Esophagus muscularis mucosa (tissue), 4 donors: ENCODE results near the gene MON1B.

ENCODE experiments used
- CTCF ChIP-seq, 3 experiments: fragments of 200-600 bp in 2 of 3; fragments of 450-650 bp in 1 of 3; sonication (generic) in 2 of 3; IDR thresholded peaks; one replicate each; pipeline ENCODE4 v1.5.1; 2017 to 2019; ENCODE audit warnings: antibody characterized with exemption in 3 of 3, mild to moderate bottlenecking in 2 of 3, moderate library complexity in 1 of 3
- EP300 ChIP-seq: sonication (generic); formaldehyde crosslinking; IDR thresholded peaks from one replicate; pipeline ENCODE4 v1.6.1; 2017; ENCODE audit warnings: antibody characterized with exemption
- POLR2A ChIP-seq: fragments of 450-650 bp; IDR thresholded peaks from one replicate; pipeline ENCODE4 v1.6.1; 2017; ENCODE audit warnings: antibody characterized with exemption, moderate library complexity, mild to moderate bottlenecking, low read depth
- POLR2AphosphoS5 ChIP-seq, 2 donors: sonication (generic); formaldehyde crosslinking; IDR thresholded peaks; one replicate each; pipeline ENCODE4 v1.6.1; 2017; ENCODE audit warnings: antibody characterized with exemption in 2 of 2

DNA sequence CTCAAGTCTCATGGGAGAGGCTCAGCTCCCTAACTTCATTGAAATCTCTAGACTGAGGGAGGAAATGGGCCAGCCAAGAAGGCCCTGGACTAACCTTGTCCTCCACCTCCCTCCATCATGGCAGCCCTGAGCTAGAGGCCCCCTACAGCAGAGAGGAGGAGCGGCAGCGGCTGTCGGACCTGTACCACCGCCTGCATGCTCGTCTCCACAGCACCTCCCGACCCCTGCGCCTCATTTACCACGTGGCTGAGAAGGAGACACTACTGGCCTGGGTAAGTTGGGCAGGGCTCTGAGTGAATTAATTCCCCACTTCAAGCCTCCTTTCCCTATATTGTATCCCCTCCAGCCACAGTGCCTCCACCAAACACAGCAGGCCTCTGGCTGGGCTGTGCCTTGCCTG, 4.4 kb downstream of the MON1B start:
- TF ChIP-seq CTCF (IDR thresholded peaks at IDR 0.05) (no peak), POLR2A (no peak), EP300 (no peak), POLR2AphosphoS5 (IDR thresholded peaks at IDR 0.05) (no peak)
